Calu3 (cell line): ENCODE results near the gene SCP2. TPM values are rescaled to one million over a fixed set of nuclear protein-coding genes. Genes with fewer than 3 reads are reported as not detected.

Experiments used
- Bru-seq: library from RNA; stranded (reverse); fragments of 400-500 nt; gene quantifications from one replicate; lab custom pipeline; 2021; lab: Mats Ljungman, UMichigan
- BruChase-seq, 2 experiments: library from RNA; stranded (reverse); fragments of 400-500 nt; gene quantifications; one replicate each; lab custom pipeline; 2021; lab: Mats Ljungman, UMichigan
- BruUV-seq: library from RNA; stranded (reverse); fragments of 400-500 nt; replicated peaks from 2 replicates; lab custom pipeline; 2021; lab: Mats Ljungman, UMichigan
- CTCF ChIA-PET: fragments of 300-600 bp; sonication (Branson Sonifier 250); formaldehyde crosslinking; loops from one replicate; lab custom pipeline; 2022; ENCODE audit warnings: antibody characterized with exemption; lab: Charles Lee
- DNase-seq: peaks from one replicate; pipeline ENCODE4 v3.0.0; 2022
- H3K27ac Mint-ChIP-seq: one replicate; pipeline ENCODE4 v1.8.0; 2022; ENCODE audit warnings: mixed read lengths; ENCODE audit not compliant: unreplicated experiment
- H3K27me3 Mint-ChIP-seq: one replicate; pipeline ENCODE4 v1.8.0; 2022; ENCODE audit warnings: mixed read lengths; ENCODE audit not compliant: unreplicated experiment
- H3K36me3 Mint-ChIP-seq: one replicate; pipeline ENCODE4 v1.8.0; 2022; ENCODE audit warnings: mild to moderate bottlenecking, moderate library complexity, mixed read lengths; ENCODE audit not compliant: insufficient read depth, unreplicated experiment
- H3K4me1 Mint-ChIP-seq: one replicate; pipeline ENCODE4 v1.8.0; 2022; ENCODE audit warnings: mild to moderate bottlenecking, low read depth, mixed read lengths; ENCODE audit not compliant: unreplicated experiment
- H3K4me3 Mint-ChIP-seq: one replicate; pipeline ENCODE4 v1.8.0; 2022; ENCODE audit warnings: mild to moderate bottlenecking, low read depth, moderate library complexity, mixed read lengths; ENCODE audit not compliant: unreplicated experiment
- H3K9me3 Mint-ChIP-seq: one replicate; pipeline ENCODE4 v1.8.0; 2022; ENCODE audit warnings: low read depth, mixed read lengths; ENCODE audit not compliant: unreplicated experiment
- intact Hi-C: fragments of 100-400 bp; cut with micrococcal nuclease; formaldehyde crosslinking; loops from one replicate; pipeline ENCODE4 v1.10.0; 2022; ENCODE audit not compliant: unreplicated experiment
- long read RNA-seq: library from polyadenylated mRNA; stranded (forward); transcript quantifications from one replicate; pipeline ENCODE4 v2.0.0, GENCODE V29; 2022
- total RNA-seq: library from RNA; stranded (reverse); gene quantifications from 2 replicates; pipeline ENCODE4 v1.2.3, GENCODE V29; 2022
- TF ChIP-seq, protein P1 (sequence below): fragments of 200-600 bp; IDR thresholded peaks from one replicate; pipeline ENCODE4 v1.8.0; 2022; ENCODE audit warnings: antibody characterized with exemption; ENCODE audit not compliant: unreplicated experiment

The SCP2 gene, protein sequence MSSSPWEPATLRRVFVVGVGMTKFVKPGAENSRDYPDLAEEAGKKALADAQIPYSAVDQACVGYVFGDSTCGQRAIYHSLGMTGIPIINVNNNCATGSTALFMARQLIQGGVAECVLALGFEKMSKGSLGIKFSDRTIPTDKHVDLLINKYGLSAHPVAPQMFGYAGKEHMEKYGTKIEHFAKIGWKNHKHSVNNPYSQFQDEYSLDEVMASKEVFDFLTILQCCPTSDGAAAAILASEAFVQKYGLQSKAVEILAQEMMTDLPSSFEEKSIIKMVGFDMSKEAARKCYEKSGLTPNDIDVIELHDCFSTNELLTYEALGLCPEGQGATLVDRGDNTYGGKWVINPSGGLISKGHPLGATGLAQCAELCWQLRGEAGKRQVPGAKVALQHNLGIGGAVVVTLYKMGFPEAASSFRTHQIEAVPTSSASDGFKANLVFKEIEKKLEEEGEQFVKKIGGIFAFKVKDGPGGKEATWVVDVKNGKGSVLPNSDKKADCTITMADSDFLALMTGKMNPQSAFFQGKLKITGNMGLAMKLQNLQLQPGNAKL
- total RNA-seq (91.1 and 99.3 TPM in 2 replicates), Bru-seq, nascent RNA (percentile 63 among the genes with signal in this experiment), BruChase-seq, experiment 1, labeled RNA remaining after a 6-hour chase (percentile 63 among the genes with signal in this experiment), BruChase-seq, experiment 2, labeled RNA remaining after a 2-hour chase (percentile 55 among the genes with signal in this experiment)
- long read RNA-seq, transcript SCP2-205 (4 exons, 1,298 nt): minor isoform, 7 of 279 reads
- long read RNA-seq, transcript SCP2-207 (5 exons, 894 nt): major isoform, 206 of 279 reads
- long read RNA-seq, transcript SCP2-203 (16 exons, 2,811 nt): minor isoform, 47 of 279 reads
- long read RNA-seq, partial matches to known transcripts: 4 of 279 reads
- long read RNA-seq, other reads (novel, unspliced or antisense): 10 of 279 reads

DNA sequence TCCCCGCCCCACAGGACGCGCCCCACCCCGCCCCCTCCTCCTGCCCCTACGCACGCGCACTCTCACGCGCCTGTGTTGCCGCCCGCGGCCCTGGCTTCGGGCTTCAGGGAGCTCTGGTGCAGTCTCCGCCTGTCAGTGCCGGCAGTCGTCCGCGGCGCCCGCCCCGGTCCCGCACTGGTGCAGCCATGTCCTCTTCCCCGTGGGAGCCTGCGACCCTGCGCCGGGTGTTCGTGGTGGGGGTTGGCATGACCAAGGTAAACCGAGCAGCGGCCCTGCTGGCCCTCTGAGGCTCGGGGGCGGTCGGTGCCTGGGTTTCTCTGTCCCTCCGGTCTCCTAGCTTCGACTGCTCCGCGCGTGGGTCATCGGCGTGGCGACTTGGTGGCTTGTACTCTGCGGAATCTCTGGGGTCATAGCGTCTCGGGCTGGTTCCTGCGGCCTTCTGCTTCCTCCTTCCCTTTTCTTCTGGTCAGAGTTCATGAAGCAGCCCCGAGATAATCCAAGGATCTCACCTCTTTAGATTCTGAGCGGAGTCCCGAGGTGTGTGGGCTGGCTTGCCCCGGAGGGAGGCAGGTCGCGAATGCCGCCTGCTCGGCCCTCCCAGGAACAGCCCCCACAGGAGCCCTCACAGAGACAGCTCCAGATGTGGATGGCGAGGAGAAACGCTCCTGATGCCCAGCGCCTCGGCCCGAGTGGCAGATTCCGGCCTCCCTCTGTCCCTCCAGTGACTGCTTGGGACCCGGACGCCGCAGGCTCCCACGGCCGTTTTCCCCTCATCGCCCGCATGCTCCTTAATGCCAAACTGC lies at the start of gene SCP2:
SCP2 (plus strand) TSS at position 65 of the 803 bp plus-strand sequence; CDS start at position 186, 121 bp downstream.
- intact Hi-C loops: no loop called here
- Mint-ChIP-seq H3K36me3 (peaks cover 17% of the 10 kb centered on the region), H3K9me3 (no peaks in the 10 kb centered on the region), H3K27me3 (no peaks in the 10 kb centered on the region), H3K4me3 (peak within 1 kb of the TSS; percentile 79), H3K27ac (peak within 1 kb of the TSS; percentile 32), H3K4me1 (peaks cover 8% of the 10 kb centered on the region)
- CTCF ChIA-PET: interaction anchor here (0.6 to 0.7 kb wide), 6 partner anchors 17 to 1467 kb away, joined by 3 to 7 read pairs (median 4); no protein-coding TSS in a partner anchor
- TF ChIP-seq, protein P1, sequence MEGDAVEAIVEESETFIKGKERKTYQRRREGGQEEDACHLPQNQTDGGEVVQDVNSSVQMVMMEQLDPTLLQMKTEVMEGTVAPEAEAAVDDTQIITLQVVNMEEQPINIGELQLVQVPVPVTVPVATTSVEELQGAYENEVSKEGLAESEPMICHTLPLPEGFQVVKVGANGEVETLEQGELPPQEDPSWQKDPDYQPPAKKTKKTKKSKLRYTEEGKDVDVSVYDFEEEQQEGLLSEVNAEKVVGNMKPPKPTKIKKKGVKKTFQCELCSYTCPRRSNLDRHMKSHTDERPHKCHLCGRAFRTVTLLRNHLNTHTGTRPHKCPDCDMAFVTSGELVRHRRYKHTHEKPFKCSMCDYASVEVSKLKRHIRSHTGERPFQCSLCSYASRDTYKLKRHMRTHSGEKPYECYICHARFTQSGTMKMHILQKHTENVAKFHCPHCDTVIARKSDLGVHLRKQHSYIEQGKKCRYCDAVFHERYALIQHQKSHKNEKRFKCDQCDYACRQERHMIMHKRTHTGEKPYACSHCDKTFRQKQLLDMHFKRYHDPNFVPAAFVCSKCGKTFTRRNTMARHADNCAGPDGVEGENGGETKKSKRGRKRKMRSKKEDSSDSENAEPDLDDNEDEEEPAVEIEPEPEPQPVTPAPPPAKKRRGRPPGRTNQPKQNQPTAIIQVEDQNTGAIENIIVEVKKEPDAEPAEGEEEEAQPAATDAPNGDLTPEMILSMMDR: no peak
- peak; percentile 75 for DNase-seq
- BruUV-seq: no TSS peak

DNA sequence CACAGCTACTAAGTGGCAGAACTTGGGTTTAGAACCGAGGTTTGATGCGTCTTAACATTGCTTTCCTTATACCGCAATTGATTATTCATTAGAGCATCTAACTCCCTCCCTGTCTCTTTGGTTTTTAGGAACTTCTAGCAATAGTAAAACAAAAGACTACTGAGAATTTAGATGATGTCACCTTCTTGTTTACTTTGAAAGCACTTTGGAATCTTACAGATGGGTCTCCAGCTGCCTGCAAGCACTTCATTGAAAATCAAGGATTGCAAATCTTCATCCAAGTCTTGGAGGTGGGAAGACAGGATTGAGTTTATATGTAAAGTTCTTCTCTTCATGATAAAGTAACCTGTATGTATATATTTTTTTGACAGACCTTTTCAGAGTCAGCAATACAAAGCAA lies 49.5 kb upstream of the SCP2 start:
- no peaks in the 10 kb centered on the region for H3K4me1 Mint-ChIP-seq
- intact Hi-C loops: no loop called here
- TF ChIP-seq, protein P1: no peak
- H3K27me3 Mint-ChIP-seq: no peaks in the 10 kb centered on the region
- no peak overlapping the region for H3K4me3 Mint-ChIP-seq
- H3K36me3 Mint-ChIP-seq: no peaks in the 10 kb centered on the region
- no peak overlapping the region for H3K27ac Mint-ChIP-seq
- DNase-seq: no peak
- BruUV-seq: no TSS peak
- H3K9me3 Mint-ChIP-seq: no peaks in the 10 kb centered on the region
- CTCF ChIA-PET: no interaction called here

DNA sequence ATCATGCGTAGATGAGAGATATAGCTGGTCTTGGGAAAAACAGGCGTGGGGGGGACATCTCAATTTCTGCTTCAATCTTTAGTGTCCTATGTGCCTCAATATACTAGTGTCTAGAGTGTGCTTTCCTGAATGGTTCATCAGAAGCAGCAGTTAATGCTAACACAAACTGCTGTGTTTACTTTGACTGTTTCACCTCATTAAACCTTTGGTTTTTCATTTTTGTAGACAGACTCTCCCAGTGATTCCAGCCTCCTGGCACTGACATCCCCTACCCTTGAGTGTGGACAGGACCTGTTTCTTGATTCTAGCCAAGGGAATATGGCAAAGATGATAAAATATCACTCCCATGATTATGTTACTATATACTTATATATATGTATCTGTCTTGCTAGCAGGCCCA lies 46.9 kb upstream of the SCP2 start:
- TF ChIP-seq, protein P1: no peak
- no TSS peak for BruUV-seq
- no peak overlapping the region for H3K4me3 Mint-ChIP-seq
- CTCF ChIA-PET: no interaction called here
- H3K27me3 Mint-ChIP-seq: no peaks in the 10 kb centered on the region
- no peak overlapping the region for H3K27ac Mint-ChIP-seq
- intact Hi-C loops: no loop called here
- no peaks in the 10 kb centered on the region for H3K36me3 Mint-ChIP-seq
- no peaks in the 10 kb centered on the region for H3K9me3 Mint-ChIP-seq
- no peaks in the 10 kb centered on the region for H3K4me1 Mint-ChIP-seq
- no peak for DNase-seq

DNA sequence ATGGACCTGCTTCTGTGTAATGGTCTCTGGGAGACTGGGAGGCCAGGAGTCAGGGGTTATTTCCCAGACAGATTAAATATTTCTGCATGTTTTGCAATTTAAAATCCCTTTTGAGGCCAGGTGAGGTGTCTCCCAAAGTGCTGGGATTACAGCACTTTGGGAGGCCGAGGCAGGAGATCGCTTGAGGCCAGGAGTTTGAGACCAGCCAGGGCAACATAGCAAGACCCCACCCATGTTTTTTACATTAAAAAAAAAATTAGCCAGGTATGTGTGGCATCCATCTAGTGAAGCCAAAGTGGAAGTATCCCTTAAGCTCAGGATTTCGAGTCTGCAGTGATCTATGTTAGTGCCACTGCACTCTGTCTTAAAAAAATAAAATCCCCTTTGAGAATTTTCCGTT lies 39.6 kb upstream of the SCP2 start:
- no peak for DNase-seq
- no peak overlapping the region for H3K27ac Mint-ChIP-seq
- no peaks in the 10 kb centered on the region for H3K36me3 Mint-ChIP-seq
- TF ChIP-seq, protein P1: no peak
- BruUV-seq: no TSS peak
- intact Hi-C loops: no loop called here
- CTCF ChIA-PET: no interaction called here
- no peaks in the 10 kb centered on the region for H3K9me3 Mint-ChIP-seq
- no peaks in the 10 kb centered on the region for H3K27me3 Mint-ChIP-seq
- no peaks in the 10 kb centered on the region for H3K4me1 Mint-ChIP-seq
- no peak overlapping the region for H3K4me3 Mint-ChIP-seq
